ENCODE data around the gene COL15A1.
"Not testable (repeated sequence)": the region's sequence is repeated elsewhere in the genome, so short reads cannot be mapped to it uniquely, and the experiment has no call there.

COL15A1 gene

DNA sequence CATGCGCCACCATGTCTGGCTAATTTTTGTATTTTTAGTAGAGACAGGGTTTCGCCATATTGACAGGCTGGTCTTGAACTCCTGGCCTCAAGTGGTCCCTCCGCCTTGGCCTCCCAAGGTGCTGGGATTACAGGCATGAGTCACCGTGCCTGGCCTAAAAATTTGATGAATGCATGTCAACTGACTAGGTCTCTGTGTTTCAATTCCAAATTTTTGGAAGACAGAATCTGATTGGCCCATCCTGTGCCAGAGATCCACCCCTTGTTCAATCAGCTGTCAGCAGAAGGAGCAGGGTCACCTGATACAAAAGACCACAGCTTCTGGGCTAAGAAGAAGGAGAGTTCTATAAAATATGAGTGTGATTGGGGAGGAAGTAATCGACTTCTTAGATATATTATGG lies 43.5 kb upstream of the COL15A1 start:
- TF ChIP-seq, protein P1, sequence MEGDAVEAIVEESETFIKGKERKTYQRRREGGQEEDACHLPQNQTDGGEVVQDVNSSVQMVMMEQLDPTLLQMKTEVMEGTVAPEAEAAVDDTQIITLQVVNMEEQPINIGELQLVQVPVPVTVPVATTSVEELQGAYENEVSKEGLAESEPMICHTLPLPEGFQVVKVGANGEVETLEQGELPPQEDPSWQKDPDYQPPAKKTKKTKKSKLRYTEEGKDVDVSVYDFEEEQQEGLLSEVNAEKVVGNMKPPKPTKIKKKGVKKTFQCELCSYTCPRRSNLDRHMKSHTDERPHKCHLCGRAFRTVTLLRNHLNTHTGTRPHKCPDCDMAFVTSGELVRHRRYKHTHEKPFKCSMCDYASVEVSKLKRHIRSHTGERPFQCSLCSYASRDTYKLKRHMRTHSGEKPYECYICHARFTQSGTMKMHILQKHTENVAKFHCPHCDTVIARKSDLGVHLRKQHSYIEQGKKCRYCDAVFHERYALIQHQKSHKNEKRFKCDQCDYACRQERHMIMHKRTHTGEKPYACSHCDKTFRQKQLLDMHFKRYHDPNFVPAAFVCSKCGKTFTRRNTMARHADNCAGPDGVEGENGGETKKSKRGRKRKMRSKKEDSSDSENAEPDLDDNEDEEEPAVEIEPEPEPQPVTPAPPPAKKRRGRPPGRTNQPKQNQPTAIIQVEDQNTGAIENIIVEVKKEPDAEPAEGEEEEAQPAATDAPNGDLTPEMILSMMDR (IDR thresholded peaks at IDR 0.05; ENCODE audit: borderline replicate concordance, control extremely low read depth, extremely low read depth, insufficient read depth, missing control alignments): no peak
- DNase-seq (ENCODE audit: low spot score): no peak
- in situ Hi-C loops (cut with MboI; ENCODE audit: low sequenced_read_pairs, unreplicated experiment): no loop called here

DNA sequence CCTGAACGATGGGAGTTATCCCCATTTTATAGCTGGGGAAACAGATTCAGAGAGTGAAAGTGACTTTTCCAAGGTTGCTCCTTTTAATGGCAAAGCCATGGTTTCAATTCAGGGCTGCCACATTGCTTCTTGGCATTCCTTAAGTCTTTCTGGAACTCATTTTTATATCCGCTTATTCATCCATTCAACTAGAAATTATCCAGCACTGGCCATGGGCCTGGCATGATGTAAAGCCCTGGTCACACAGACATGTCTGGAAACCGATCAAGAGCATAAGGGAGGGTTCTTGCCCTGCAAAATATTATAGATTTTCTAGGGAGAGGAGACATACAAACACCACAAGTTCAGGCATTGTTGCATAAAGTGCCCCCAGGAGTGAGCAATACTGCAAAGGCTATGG lies 43.0 kb upstream of the COL15A1 start:
- TF ChIP-seq, protein P1 (IDR thresholded peaks at IDR 0.05; ENCODE audit: borderline replicate concordance, control extremely low read depth, extremely low read depth, insufficient read depth, missing control alignments): no peak
- in situ Hi-C loops (cut with MboI; ENCODE audit: low sequenced_read_pairs, unreplicated experiment): no loop called here
- no peak for DNase-seq (ENCODE audit: low spot score)

DNA sequence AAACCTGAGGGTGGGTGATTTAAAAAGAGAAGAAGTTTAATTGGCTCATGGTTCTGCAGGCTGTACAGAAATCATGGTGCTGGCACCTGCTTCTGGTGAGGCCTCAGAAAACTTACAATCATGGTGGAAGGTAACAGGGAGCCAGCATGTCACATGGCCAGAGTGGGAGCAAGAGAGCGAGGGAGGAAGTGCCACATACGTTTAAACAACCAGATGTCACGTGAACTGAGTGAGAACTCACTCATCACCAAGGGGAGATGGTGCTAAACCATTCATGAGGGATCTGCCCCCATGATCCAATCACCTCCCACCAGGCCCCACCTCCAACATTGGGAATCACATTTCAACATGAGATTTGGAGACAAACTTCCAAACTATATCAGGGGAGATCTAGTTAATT lies 41.9 kb upstream of the COL15A1 start:
- in situ Hi-C loops (cut with MboI; ENCODE audit: low sequenced_read_pairs, unreplicated experiment): not testable (repeated sequence)

DNA sequence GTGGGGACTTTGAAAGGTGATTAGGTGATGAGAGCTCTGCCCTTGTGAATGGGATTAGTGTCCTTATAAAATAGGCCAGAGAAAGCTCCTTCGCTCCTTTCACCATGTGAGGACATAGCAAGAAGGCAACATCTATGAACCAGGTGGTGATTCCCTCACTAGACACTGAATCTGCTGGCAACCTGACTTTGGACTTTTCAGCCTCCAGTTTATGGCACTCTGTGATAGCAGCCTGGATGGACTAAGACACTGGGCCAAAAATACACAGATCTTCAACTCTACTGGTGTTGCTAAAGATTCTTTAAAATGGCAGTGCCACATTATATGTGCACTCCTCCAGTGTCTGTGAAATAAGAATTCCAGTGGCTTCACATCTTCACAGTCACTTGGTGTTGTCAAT lies 41.2 kb upstream of the COL15A1 start:
- DNase-seq (ENCODE audit: low spot score): no peak
- in situ Hi-C loops (cut with MboI; ENCODE audit: low sequenced_read_pairs, unreplicated experiment): no loop called here
- TF ChIP-seq, protein P1 (IDR thresholded peaks at IDR 0.05; ENCODE audit: borderline replicate concordance, control extremely low read depth, extremely low read depth, insufficient read depth, missing control alignments): no peak

More for the DNA sequence above, 41.9 kb upstream of the COL15A1 start:
- DNase-seq (ENCODE audit: low spot score): not testable (repeated sequence)

DNA sequence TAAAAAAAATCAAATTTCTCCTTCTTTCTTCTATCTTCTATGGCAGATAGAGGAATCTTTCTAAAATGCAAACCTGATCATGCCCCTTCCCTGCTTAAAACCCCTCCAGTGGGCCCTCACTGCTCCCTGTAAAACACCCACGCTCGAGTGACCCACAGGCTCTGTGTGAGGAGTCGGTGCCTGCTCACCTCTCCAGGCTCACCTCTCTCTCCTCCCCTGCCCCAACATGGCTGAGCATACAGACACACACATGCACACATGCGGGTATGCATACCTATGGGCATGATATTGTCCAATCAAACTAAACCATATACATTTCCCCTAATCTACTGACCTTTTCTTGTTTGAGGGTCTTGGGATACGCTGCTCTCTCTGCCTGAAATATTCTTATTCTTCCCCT lies 40.8 kb upstream of the COL15A1 start:
- no peak for DNase-seq (ENCODE audit: low spot score)
- TF ChIP-seq, protein P1 (IDR thresholded peaks at IDR 0.05; ENCODE audit: borderline replicate concordance, control extremely low read depth, extremely low read depth, insufficient read depth, missing control alignments): no peak
- in situ Hi-C loops (cut with MboI; ENCODE audit: low sequenced_read_pairs, unreplicated experiment): no loop called here

DNA sequence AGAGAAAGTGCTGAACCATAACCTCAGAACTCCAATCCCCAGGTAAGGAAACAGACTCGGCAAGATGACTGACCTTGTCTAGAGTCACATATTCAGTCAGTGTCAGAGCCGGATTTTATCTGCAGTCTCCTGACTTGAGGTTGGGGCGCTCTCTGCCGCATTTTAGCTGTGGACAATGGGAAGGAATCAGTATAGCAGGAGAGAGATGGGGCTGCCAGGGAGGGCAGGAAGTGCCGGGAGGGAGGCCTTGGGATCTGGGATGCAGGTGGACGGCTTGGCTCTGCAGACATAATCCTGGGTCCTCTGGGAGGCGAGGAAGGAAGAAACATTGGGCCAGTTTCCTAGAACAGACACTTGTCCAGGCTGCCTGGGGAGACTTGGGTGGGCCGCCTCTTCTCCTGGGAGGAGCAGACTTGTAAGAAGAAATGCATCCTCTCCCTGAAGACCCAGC lies 39.7 kb upstream of the COL15A1 start:
- TF ChIP-seq, protein P1 (IDR thresholded peaks at IDR 0.05; ENCODE audit: borderline replicate concordance, control extremely low read depth, extremely low read depth, insufficient read depth, missing control alignments): no peak
- in situ Hi-C loops (cut with MboI; ENCODE audit: low sequenced_read_pairs, unreplicated experiment): no loop called here
- no peak for DNase-seq (ENCODE audit: low spot score)

DNA sequence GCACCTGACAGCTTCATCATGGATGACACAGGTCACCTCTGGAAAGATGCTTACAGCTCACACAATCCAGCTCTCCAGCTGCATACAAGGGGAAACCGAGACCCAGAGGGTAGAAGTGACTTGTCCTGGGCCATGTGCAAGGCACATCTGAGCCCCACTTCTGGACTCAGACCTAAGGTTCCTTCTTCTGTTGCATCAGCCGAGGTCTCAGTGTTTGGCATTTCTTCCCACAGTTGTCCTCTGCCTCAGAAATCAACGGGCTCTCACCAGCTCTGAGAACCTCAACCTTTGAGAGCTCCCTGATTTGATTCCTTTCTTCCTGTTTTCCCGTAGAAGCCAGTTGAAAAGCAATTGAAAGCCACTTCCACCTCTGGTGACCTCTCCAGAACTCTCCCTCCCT lies 38.7 kb upstream of the COL15A1 start:
- no peak for DNase-seq (ENCODE audit: low spot score)
- in situ Hi-C loops (cut with MboI; ENCODE audit: low sequenced_read_pairs, unreplicated experiment): no loop called here
- TF ChIP-seq, protein P1 (IDR thresholded peaks at IDR 0.05; ENCODE audit: borderline replicate concordance, control extremely low read depth, extremely low read depth, insufficient read depth, missing control alignments): no peak

Data from GM13976 (cell line).